Activated naive CD8-positive, alpha-beta T cell treated with anti-CD3 and anti-CD28 coated beads, Interleukin-2, amount 50 U/mL, for 24 hours (primary cell): ENCODE results near the gene FAM171A2.
"Not testable (repeated sequence)": the region's sequence is repeated elsewhere in the genome, so short reads cannot be mapped to it uniquely, and the experiment has no call there.

Experiments used
- ATAC-seq: fragments of 150-1000 bp; cut with Tn5 transposase; one replicate; pipeline ENCODE4 v1.10.0; 2021
- DNase-seq: peaks from one replicate; pipeline ENCODE4 v3.0.0; 2021
- H3K27ac Mint-ChIP-seq: one replicate; pipeline ENCODE4 v1.8.0; 2021; ENCODE audit warnings: mild to moderate bottlenecking, mixed read lengths
- H3K27me3 Mint-ChIP-seq: one replicate; pipeline ENCODE4 v1.8.0; 2021; ENCODE audit warnings: mixed read lengths
- H3K36me3 Mint-ChIP-seq: one replicate; pipeline ENCODE4 v1.8.0; 2021; ENCODE audit warnings: low read depth, mixed read lengths
- H3K4me1 Mint-ChIP-seq: one replicate; pipeline ENCODE4 v1.8.0; 2021; ENCODE audit warnings: mixed read lengths
- H3K4me3 Mint-ChIP-seq: one replicate; pipeline ENCODE4 v1.8.0; 2021; ENCODE audit warnings: mild to moderate bottlenecking, moderate library complexity, mixed read lengths
- H3K9me3 Mint-ChIP-seq: one replicate; pipeline ENCODE4 v1.8.0; 2021; ENCODE audit warnings: mixed read lengths

FAM171A2 gene

GRCh38 chr17:44375196-44376017 lies 11.8 kb upstream of the FAM171A2 start:
- Mint-ChIP-seq H3K4me3 (no peak overlapping the region), H3K27ac (no peak overlapping the region), H3K4me1 (no peaks in the 10 kb centered on the region)

DNA sequence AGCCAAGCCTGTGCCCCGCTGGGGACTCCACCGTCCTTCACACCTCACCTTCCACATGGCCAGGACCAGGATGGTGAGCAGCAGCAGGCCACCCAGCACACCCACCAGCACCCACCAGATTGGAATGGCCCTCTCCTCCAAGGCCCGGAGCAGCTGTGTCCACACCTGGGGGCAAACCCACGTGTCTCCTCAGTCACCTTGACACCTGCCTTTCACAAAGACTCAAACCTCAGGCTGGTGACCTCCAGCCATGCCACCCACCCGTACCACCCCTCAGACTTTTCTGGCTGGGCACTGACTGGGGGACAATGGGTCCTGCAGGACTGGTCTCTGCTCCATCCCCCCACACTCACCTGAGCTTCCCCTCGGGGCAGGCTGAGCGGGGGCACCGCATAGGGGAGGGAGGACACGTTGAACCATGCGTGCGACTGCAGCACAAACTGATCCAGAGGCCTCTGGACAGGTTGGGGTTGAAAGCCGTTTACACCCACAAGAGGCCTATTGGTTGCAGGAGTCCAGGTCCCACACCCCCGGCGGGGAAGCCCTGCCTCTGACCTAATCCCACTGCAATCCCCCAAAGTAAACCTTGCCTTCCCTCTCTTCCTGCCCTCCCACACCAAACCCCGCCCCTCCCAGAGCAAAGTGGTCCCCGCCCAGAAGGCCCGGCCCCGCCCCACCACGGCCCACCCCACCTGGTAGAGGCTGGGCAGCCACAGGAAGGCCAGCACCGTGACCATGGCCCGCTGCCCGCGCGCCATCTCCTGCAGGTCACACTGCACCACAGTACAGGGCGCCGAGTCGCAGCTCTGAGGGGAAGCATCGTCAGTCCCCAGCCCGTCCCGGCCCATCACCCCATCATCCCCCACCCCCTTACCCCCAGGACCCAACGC lies 10.9 kb upstream of the FAM171A2 start:
- ATAC-seq, result no peak
- peaks cover 19% of the 10 kb centered on the region for H3K27me3 Mint-ChIP-seq
- no peak overlapping the region for H3K4me3 Mint-ChIP-seq
- no peak overlapping the region for H3K27ac Mint-ChIP-seq
- H3K9me3 Mint-ChIP-seq, result no peaks in the 10 kb centered on the region
- DNase-seq, result no peak
- no peaks in the 10 kb centered on the region for H3K36me3 Mint-ChIP-seq
- no peaks in the 10 kb centered on the region for H3K4me1 Mint-ChIP-seq

More at GRCh38 chr17:44375196-44376017, 11.8 kb upstream of the FAM171A2 start:
- Mint-ChIP-seq H3K27me3 (peaks cover 16% of the 10 kb centered on the region), H3K36me3 (no peaks in the 10 kb centered on the region), H3K9me3 (no peaks in the 10 kb centered on the region)
- ATAC-seq (no peak), DNase-seq (no peak)

- H3K4me1 Mint-ChIP-seq, result peaks cover 2% of the 10 kb centered on the region
- H3K4me3 Mint-ChIP-seq, result no peak overlapping the region
- H3K27me3 Mint-ChIP-seq, result peaks cover 24% of the 10 kb centered on the region
- DNase-seq (no peak), ATAC-seq (no peak)
- no peak overlapping the region for H3K27ac Mint-ChIP-seq
- no peaks in the 10 kb centered on the region for H3K9me3 Mint-ChIP-seq
- no peaks in the 10 kb centered on the region for H3K36me3 Mint-ChIP-seq
These were observed 8.4 kb upstream of the FAM171A2 start for GRCh38 chr17:44372036-44372435.

GRCh38 chr17:44369414-44370023 lies 5.9 kb upstream of the FAM171A2 start:
- not testable (repeated sequence) for DNase-seq, H3K27ac Mint-ChIP-seq, H3K9me3 Mint-ChIP-seq, H3K4me1 Mint-ChIP-seq, ATAC-seq, H3K36me3 Mint-ChIP-seq
- H3K27me3 Mint-ChIP-seq, result peaks cover 37% of the 10 kb centered on the region
- peak overlapping the region; percentile 56 for H3K4me3 Mint-ChIP-seq

DNA sequence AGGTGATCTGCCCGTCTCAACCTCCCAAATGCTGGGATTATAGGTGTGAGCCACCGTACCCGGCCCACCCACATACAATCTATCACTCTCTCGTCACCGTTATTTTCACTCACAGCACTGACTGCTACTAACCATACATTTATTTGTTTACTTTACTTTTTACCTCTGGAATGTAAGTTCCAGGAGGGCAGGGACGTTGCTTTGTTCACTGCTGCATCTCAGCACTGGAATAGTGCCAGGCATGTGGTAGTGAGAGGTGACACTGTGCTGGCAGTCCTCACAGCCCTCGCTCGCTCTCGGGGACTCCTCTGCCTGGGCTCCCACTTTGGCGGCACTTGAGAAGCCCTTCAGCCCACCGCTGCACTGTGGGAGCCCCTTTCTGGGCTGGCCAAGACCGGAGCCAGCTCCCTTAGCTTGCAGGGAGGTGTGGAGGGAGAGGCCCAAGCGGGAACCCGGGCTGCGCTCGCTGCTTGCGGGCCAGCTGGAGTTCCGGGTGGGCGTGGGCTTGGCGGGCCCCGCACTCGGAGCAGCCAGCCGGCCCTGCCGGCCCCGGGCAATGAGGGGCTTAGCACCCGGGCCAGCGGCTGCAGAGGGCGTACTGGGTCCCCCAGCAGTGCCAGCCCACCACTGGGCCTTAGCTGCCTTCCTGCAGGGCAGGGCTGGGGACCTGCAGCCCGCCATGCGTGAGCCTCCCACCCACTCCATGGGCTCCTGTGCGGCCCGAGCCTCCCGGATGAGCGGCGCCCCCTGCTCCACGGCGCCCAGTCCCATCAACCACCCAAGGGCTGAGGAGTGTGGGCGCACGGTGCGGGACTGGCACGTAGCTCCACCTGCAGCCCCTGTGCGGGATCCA lies 5.0 kb upstream of the FAM171A2 start:
- H3K4me3 Mint-ChIP-seq, H3K9me3 Mint-ChIP-seq, DNase-seq, H3K4me1 Mint-ChIP-seq, H3K27ac Mint-ChIP-seq, ATAC-seq, H3K36me3 Mint-ChIP-seq: not testable (repeated sequence)
- peaks cover 36% of the 10 kb centered on the region for H3K27me3 Mint-ChIP-seq

DNA sequence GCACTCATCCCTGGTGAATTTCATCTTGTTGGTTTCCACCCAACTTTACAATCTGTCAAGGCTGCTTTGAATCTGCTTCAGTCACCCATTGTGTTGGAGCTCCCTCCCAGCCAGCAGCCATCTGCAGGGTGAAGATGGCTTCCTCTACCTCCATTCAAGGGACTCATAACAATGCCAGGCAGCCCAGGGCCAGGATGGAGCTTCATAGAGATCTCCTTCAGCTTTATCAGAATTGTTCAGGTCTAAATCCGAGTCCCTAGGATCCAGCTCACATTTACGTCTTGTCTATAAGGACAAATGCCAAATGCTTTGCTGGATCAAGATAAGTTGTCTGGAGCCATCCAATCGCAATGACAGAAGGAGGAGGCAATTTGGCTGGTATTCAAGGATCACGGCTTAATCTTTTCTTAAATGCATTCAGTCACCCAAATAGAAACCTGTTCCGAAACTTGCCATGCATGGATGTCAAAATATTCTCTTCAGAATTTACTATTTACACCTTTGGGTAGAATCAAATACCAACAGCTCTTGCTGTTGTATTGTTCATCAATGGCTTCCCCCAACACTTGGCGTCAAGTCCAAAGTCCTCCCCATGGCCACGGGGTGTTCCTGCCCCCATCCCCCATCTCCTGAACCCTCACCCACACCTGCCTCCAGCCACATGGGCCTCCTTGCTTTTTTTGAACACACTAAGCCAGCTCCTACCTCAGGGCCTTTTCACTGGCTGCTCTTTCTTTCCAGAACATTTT lies 3.8 kb upstream of the FAM171A2 start:
- Mint-ChIP-seq H3K4me3 (no peak overlapping the region), H3K36me3 (no peaks in the 10 kb centered on the region), H3K4me1 (peaks cover 2% of the 10 kb centered on the region), H3K27ac (no peak overlapping the region), H3K9me3 (no peaks in the 10 kb centered on the region), H3K27me3 (peaks cover 36% of the 10 kb centered on the region)
- DNase-seq (no peak), ATAC-seq (no peak)

DNA sequence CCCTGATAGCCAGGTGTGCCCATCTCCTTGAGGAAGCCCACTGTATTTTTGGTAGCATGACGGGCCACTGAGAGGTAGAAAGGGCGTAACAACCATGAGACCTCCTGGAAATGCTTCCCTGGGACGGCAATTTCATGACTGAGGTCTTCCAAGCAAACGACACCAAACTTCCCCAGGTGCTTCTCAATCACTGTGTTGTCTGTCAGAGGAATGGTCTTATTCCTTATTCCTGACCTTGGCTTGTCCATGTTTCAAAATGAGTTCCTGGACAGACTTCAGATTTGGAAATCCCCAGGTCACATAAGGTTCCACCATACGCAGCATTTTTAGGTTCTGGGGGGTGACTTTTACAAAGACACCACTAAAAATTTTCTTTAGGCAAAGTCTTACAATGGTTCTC lies 1.4 kb upstream of the FAM171A2 start:
- Mint-ChIP-seq H3K27me3 (peaks cover 34% of the 10 kb centered on the region), H3K4me3 (peak overlapping the region; percentile 23)
- DNase-seq, H3K27ac Mint-ChIP-seq, ATAC-seq, H3K36me3 Mint-ChIP-seq, H3K4me1 Mint-ChIP-seq, H3K9me3 Mint-ChIP-seq: not testable (repeated sequence)

DNA sequence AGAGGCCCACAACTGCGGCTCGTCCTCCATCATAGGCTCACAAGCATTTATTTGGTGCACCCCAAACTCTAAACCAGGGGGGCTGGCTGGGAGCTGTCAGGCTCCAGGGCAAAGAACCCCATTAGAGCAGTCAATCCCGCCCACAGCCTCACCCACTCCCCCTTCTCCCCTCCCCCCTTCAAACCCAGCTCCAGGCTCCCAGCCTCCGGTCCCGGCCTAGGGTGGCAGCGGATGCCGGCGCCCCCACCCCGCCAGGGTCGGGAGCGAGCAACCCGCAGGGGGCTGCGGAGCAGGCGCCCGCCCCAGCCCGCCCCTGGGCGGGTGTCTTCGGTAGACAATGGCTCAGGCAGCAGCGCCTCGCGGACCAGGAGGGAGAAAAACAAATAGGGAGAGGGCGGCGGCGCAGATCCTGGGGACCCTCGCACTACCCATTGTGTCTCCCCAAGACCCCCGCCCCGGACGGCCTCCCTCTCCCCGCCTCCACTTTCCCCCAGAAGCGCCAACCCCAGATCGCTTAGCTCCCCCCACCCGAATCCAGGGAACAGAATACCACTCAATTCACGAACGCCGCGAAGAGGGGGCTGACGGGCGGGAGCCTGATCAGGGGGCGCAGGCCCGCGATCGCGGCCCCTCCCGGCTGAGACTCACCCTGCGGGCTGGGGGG lies 572 bp downstream of the FAM171A2 start:
- no peak overlapping the region for H3K27ac Mint-ChIP-seq
- peak; percentile 20 for ATAC-seq
- no peaks in the 10 kb centered on the region for H3K9me3 Mint-ChIP-seq
- no peaks in the 10 kb centered on the region for H3K4me1 Mint-ChIP-seq
- DNase-seq, result no peak
- H3K27me3 Mint-ChIP-seq, result peaks cover 25% of the 10 kb centered on the region
- H3K36me3 Mint-ChIP-seq, result no peaks in the 10 kb centered on the region
- peak overlapping the region; percentile 45 for H3K4me3 Mint-ChIP-seq

GRCh38 chr17:44362459-44362948 lies 1.1 kb downstream of the FAM171A2 start:
- Mint-ChIP-seq H3K27me3 (peaks cover 25% of the 10 kb centered on the region), H3K9me3 (no peaks in the 10 kb centered on the region), H3K27ac (no peak overlapping the region), H3K4me3 (no peak overlapping the region), H3K4me1 (no peaks in the 10 kb centered on the region), H3K36me3 (no peaks in the 10 kb centered on the region)
- ATAC-seq, result no peak
- no peak for DNase-seq

DNA sequence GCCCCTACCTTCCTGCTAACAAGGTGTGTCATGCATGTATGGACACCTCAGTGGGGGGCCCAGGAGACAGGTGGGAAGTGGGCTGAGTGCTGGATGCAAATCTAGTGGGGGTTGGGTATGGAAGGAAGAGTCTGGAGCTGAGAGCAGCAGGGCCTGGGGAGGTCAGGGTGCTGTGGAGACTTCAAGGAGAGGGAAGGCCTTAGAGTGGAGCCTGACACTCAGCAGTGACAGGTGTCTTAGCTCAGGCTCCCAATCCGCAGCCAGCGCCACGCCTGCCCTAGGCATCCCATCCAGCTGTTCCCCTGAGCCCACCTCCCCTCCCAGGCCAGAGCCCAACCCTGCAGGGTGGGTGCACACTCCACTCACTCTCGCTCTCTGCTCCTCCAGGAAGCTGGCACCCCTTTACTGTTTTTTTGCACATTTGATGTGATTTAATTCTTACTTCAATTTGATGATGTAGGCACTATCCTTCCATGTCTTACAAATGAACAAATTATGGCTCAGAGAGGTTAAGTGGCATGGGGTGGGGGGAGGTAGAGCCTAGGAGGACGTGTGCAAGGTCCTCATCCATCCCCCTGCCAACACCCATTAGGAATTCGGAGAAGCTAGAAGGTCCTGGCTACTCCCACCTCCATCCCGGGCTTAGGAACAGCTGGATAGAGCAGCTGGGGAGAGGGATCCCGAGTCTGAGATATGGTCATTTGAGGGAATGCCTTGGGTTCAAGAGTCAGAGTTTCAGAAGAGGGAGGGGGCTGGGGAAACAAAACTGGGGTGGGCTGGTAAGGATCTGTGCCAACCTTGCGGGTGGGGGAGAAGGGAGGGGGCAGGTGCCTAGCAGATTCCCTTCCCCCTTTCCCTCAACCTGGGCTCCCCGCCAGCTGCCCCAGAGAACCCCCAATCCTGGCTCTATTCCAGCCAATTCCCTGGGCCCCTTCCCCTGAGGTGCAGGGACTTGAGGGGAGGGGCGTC lies 2.1 kb downstream of the FAM171A2 start:
- ATAC-seq (no peak), DNase-seq (no peak)
- Mint-ChIP-seq H3K27me3 (peaks cover 22% of the 10 kb centered on the region), H3K4me1 (no peaks in the 10 kb centered on the region), H3K36me3 (no peaks in the 10 kb centered on the region), H3K27ac (no peak overlapping the region), H3K9me3 (no peaks in the 10 kb centered on the region), H3K4me3 (no peak overlapping the region)

DNA sequence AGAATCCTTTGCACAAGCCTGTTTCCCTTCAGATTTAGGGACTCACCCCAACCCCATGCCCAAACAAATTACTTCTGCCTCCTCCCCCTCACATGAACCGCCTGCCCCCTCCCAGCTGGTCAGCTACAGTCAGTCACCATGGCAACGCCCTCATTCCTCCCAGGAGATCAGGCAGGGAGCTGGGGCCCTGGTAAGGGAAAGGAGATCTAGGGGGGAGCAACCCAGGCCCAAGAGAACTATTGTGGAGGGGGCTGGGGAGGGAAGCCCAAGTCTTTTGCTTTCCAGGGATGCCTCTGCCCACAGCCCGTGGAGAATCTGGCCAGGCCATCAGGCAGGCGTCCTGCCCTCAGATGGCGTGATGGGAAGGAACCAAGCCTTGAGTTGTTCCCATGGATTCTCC lies 2.8 kb downstream of the FAM171A2 start:
- ATAC-seq, result no peak
- no peak overlapping the region for H3K4me3 Mint-ChIP-seq
- no peak for DNase-seq
- H3K27ac Mint-ChIP-seq, result no peak overlapping the region
- no peaks in the 10 kb centered on the region for H3K9me3 Mint-ChIP-seq
- H3K4me1 Mint-ChIP-seq, result no peaks in the 10 kb centered on the region
- peaks cover 19% of the 10 kb centered on the region for H3K27me3 Mint-ChIP-seq
- no peaks in the 10 kb centered on the region for H3K36me3 Mint-ChIP-seq

DNA sequence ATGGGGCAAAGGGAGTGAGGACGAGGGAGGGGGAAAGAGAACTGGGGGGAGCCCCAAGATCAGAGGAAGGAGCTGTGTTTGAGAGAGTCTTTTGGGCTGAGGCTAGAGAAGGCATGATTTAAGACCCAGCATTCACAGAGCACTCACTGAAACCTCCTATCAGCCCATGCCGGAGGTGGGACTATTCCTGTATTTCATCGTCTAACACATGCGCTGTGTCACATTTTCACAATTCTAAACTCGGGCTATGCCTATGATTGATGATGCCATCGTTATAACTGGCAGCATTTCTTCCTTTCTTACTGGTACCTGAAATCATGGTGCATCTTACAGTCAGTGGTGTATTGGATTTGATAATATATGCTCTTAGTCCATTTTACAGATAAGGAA lies 3.5 kb downstream of the FAM171A2 start:
- Mint-ChIP-seq H3K4me3 (no peak overlapping the region), H3K27ac (no peak overlapping the region), H3K9me3 (no peaks in the 10 kb centered on the region), H3K4me1 (no peaks in the 10 kb centered on the region), H3K27me3 (peaks cover 14% of the 10 kb centered on the region), H3K36me3 (no peaks in the 10 kb centered on the region)
- ATAC-seq (no peak), DNase-seq (no peak)
